ENCODE results near the gene TRAPPC2. TPM values are rescaled to one million over a fixed set of nuclear protein-coding genes. Genes with fewer than 3 reads are reported as not detected.

TRAPPC2 gene
- total and polyA plus RNA-seq, 4 donors: 3.1 to 12.3 (median 8.8) TPM

- WGBS: 78% methylated on average over 4 of the region's 4 CpGs
- TF ChIP-seq JUND (IDR thresholded peaks at IDR 0.05) (no peak), EGR1 (IDR thresholded peaks at IDR 0.05; ENCODE audit: low read depth in 2 of 2) (no peak), REST (IDR thresholded peaks at IDR 0.05) (no peak), SP1 (IDR thresholded peaks at IDR 0.05) (no peak), CTCF (IDR thresholded peaks at IDR 0.05; ENCODE audit: low read depth, low read length, missing input control) (no peak), HNF4A (conservative IDR thresholded peaks at IDR 0.05) (no peak), NR2F2 (IDR thresholded peaks at IDR 0.05) (no peak), ATF3 (IDR thresholded peaks at IDR 0.05) (no peak), RXRA (IDR thresholded peaks at IDR 0.05) (no peak), ZBTB33 (IDR thresholded peaks at IDR 0.05) (no peak), GABPA (IDR thresholded peaks at IDR 0.05 in 1 of 2, conservative IDR thresholded peaks at IDR 0.05 in 1 of 2) (no peak), TAF1 (conservative IDR thresholded peaks at IDR 0.05) (no peak), YY1 (IDR thresholded peaks at IDR 0.05) (no peak), FOXA1 (IDR thresholded peaks at IDR 0.05) (no peak), FOXA2 (IDR thresholded peaks at IDR 0.05) (no peak), RAD21 (IDR thresholded peaks at IDR 0.05) (no peak), MAX (IDR thresholded peaks at IDR 0.05) (no peak), HNF4G (IDR thresholded peaks at IDR 0.05) (no peak)
- Histone ChIP-seq H3K9ac (ENCODE audit: low read depth in 1 of 2, low read length in 2 of 2) (no peak overlapping the region), H3K9me3 (ENCODE audit: control insufficient read depth in 4 of 4, low read length in 3 of 4) (no peaks in the 10 kb centered on the region), H3K36me3 (ENCODE audit: control insufficient read depth in 4 of 4, insufficient read depth in 3 of 4, low read depth in 1 of 4, low read length in 3 of 4) (peaks cover 0 to 29% (median 6%) of the 10 kb centered on the region in 4 donors), H3K4me3 (ENCODE audit: low read depth in 1 of 3, low read length in 3 of 3) (no peak overlapping the region), H3K27me3 (ENCODE audit: control insufficient read depth in 4 of 4, insufficient read depth in 4 of 4, low read length in 3 of 4) (no peaks in the 10 kb centered on the region), H3K4me1 (ENCODE audit: control insufficient read depth in 4 of 4, insufficient read depth in 4 of 4, low read length in 3 of 4) (peaks cover 0 to 5% (median 0%) of the 10 kb centered on the region in 4 donors), H3K27ac (ENCODE audit: low read depth in 1 of 2, low read length in 2 of 2) (no peak overlapping the region)
- DNase-seq (ENCODE audit: low spot score): no peak
Measured at GRCh38 chrX:13768939-13769338, 34.5 kb upstream of the TRAPPC2 start.
